Natural killer cell (primary cell): ENCODE measurements around the gene LTBP3. TPM values are rescaled to one million over a fixed set of nuclear protein-coding genes. Genes with fewer than 3 reads are reported as not detected.

ENCODE experiments used
- ATAC-seq, 3 donors: fragments of 150-1000 bp in 2 of 3; fragments of 200-7000 bp in 1 of 3; cut with Tn5 transposase; 1 replicate in 1 of 3; 2 replicates in 2 of 3; pipeline ENCODE4 v1.10.0; 2021; ENCODE audit warnings: mild to moderate bottlenecking in 2 of 3, moderate library complexity in 2 of 3
- DNase-seq, 2 donors: peaks; one replicate each; pipeline versions ENCODE4 v3.0.0 to v3.0.0-alpha.2; 2013 to 2021; ENCODE audit warnings: mixed read lengths in 1 of 2
- H3K27ac ChIP-seq: one replicate; pipeline ENCODE4 v1.5.1; 2013; ENCODE audit warnings: mild to moderate bottlenecking, low read length
- H3K27me3 ChIP-seq: one replicate; pipeline ENCODE4 v1.6.1; 2013; ENCODE audit warnings: low read length; ENCODE audit not compliant: control insufficient read depth, insufficient read depth
- H3K36me3 ChIP-seq: one replicate; pipeline ENCODE4 v1.6.1; 2013; ENCODE audit warnings: low read length; ENCODE audit not compliant: control insufficient read depth, insufficient read depth
- H3K4me1 ChIP-seq: one replicate; pipeline ENCODE4 v1.6.1; 2013; ENCODE audit warnings: low read length; ENCODE audit not compliant: control insufficient read depth, insufficient read depth
- H3K4me3 ChIP-seq: one replicate; pipeline ENCODE4 v1.5.1; 2013; ENCODE audit warnings: low read length
- H3K9me3 ChIP-seq: one replicate; pipeline ENCODE4 v1.6.1; 2013; ENCODE audit warnings: low read length; ENCODE audit not compliant: control insufficient read depth, insufficient read depth
- H3K27ac Mint-ChIP-seq, 2 donors: one replicate each; pipeline ENCODE4 v1.8.0; 2022; ENCODE audit warnings: mild to moderate bottlenecking in 2 of 2, mixed read lengths in 2 of 2, moderate library complexity in 1 of 2
- H3K27me3 Mint-ChIP-seq, 2 donors: one replicate each; pipeline ENCODE4 v1.8.0; 2022; ENCODE audit warnings: low read depth in 2 of 2, mixed read lengths in 2 of 2
- H3K36me3 Mint-ChIP-seq: one replicate; pipeline ENCODE4 v1.8.0; 2022; ENCODE audit warnings: mixed read lengths
- H3K4me1 Mint-ChIP-seq, 2 donors: one replicate each; pipeline ENCODE4 v1.8.0; 2022; ENCODE audit warnings: mixed read lengths in 2 of 2
- H3K4me3 Mint-ChIP-seq: one replicate; pipeline ENCODE4 v1.8.0; 2022; ENCODE audit warnings: mild to moderate bottlenecking, moderate library complexity, mixed read lengths
- H3K9me3 Mint-ChIP-seq, 2 donors: one replicate each; pipeline ENCODE4 v1.8.0; 2022; ENCODE audit warnings: mixed read lengths in 2 of 2
- WGBS: methylation state at CpG from one replicate; pipeline ENCODE4 v1.1.7; 2013; ENCODE audit warnings: missing lambda C conversion rate; ENCODE audit not compliant: insufficient coverage; 5-methylcytosine and 5-hydroxymethylcytosine counted together
- intact Hi-C: fragments of 100-400 bp; cut with micrococcal nuclease; formaldehyde crosslinking; loops from one replicate; pipeline ENCODE4 v1.14.2; 2022
- total RNA-seq, 4 donors: library from RNA; stranded (reverse); fragments of 120-200 nt in 1 of 4; gene quantifications; one replicate each; pipeline versions ENCODE4 v1.2.3 to v1.2.4, GENCODE V29; 2013 to 2022
- TF ChIP-seq, protein P1 (sequence below): fragments of 200-600 bp; IDR thresholded peaks from one replicate; pipeline ENCODE4 v1.8.0; 2022; ENCODE audit warnings: antibody characterized with exemption

The LTBP3 gene
- total RNA-seq, 3 donors from 2014 or later (not counting 1 experiment from before 2014, with no cell fraction given), result 121 to 155 (median 140) TPM

DNA sequence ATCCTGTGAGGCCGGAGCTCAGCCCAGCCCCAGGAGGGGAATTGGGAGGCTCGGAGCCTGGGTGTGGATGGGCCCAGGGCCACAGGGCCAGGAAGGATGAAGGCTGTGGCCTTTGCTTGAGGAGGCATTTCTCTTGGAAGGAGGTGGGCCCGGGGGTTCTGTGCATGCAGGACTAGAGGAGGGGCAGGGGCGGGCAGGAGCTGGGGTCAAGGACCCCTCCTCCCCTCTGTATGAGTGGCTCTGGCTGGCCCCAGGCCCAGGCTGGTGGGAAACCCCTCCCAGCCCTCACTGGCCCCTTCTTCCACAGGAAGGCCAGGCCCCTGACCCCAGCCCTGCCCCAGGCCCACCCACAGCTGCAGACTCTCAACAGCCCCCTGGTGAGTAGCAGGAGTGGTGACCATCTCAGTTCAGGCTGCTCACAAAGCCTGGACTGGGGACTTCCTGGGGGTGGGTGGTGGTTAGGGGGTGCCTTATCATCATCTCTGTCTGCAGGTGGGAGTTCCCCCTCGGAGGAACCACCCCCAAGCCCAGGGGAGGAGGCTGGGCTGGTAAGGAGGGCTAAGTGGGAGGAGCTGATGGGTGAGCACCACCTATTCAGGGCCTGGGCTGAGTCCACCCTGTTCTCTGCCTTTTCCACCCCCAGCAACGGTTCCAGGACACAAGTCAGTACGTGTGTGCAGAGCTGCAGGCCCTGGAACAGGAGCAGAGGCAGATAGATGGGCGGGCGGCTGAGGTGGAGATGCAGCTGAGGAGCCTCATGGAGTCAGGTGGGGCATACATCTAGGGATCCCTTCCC is 31.5 kb upstream of the LTBP3 start:
- H3K27me3 ChIP-seq, result no peaks in the 10 kb centered on the region
- peak in 1 of 2 donors; percentile 66 for DNase-seq
- intact Hi-C loops, result loop anchor here (10.0 kb wide), 1 partner anchor 225 kb away; no protein-coding TSS in a partner anchor
- peak; percentile 39 to 50 (median 45) for ATAC-seq
- H3K27ac Mint-ChIP-seq, result peak overlapping the region in 1 of 2 donors; percentile 93
- H3K4me1 ChIP-seq, result peaks cover 34% of the 10 kb centered on the region
- H3K4me3 ChIP-seq, result no peak overlapping the region
- TF ChIP-seq, protein P1, sequence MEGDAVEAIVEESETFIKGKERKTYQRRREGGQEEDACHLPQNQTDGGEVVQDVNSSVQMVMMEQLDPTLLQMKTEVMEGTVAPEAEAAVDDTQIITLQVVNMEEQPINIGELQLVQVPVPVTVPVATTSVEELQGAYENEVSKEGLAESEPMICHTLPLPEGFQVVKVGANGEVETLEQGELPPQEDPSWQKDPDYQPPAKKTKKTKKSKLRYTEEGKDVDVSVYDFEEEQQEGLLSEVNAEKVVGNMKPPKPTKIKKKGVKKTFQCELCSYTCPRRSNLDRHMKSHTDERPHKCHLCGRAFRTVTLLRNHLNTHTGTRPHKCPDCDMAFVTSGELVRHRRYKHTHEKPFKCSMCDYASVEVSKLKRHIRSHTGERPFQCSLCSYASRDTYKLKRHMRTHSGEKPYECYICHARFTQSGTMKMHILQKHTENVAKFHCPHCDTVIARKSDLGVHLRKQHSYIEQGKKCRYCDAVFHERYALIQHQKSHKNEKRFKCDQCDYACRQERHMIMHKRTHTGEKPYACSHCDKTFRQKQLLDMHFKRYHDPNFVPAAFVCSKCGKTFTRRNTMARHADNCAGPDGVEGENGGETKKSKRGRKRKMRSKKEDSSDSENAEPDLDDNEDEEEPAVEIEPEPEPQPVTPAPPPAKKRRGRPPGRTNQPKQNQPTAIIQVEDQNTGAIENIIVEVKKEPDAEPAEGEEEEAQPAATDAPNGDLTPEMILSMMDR, result no peak
- peaks cover 41% of the 10 kb centered on the region for H3K36me3 ChIP-seq
- no peaks in the 10 kb centered on the region for H3K9me3 Mint-ChIP-seq
- H3K4me3 Mint-ChIP-seq, result no peak overlapping the region
- no peaks in the 10 kb centered on the region for H3K27me3 Mint-ChIP-seq
- H3K27ac ChIP-seq, result no peak overlapping the region
- H3K9me3 ChIP-seq, result no peaks in the 10 kb centered on the region
- H3K4me1 Mint-ChIP-seq, result peaks cover 17 to 30% of the 10 kb centered on the region in 2 donors
- H3K36me3 Mint-ChIP-seq, result no peaks in the 10 kb centered on the region
- WGBS, result 74% methylated on average over 9 of the region's 9 CpGs

DNA sequence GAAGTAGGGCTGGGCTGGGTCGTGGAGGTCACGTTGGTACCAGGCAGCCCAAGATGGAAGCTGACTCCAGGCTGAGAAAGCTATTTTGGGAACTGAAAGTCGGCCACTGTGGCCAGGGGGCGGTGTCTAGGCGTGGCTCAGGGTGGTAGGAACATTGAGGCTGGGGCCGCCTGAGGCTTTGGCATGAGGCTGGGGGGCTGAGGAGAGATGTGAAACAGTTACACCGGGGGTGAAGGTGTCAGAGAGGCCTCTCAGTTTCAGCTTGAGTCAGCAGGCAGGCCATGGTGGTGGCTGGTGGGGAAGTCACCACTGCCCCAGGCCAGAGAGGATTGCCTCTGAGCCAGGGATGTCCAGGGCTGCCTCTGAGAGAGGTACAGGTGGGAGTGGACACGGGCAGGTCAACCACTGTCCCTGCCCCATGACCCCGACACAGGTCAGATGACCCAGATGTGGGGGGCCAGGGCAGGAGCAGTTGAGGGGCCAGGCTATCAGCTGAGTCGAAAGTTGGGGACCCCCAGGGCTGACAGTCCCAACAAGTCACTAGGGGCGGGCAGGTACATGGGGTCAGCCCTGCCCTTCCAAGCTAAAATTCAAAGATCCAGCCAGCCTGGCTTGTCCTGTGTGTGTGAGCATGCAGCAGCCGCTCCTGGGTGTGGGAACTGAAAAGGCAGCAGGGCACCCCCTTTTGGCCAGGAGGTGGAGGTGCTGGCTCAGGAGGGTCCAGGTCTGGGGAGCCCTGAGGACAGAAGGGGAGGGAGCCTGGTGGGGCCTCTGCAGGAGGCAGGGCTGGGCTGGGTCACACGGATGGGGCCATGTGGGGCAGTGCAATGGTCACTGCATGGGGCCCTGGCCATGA is 30.3 kb upstream of the LTBP3 start:
- 11% methylated on average over 13 of the region's 13 CpGs for WGBS
- Histone ChIP-seq H3K27ac (peak overlapping the region; percentile 83), H3K27me3 (no peaks in the 10 kb centered on the region), H3K9me3 (no peaks in the 10 kb centered on the region), H3K36me3 (peaks cover 47% of the 10 kb centered on the region), H3K4me1 (peaks cover 40% of the 10 kb centered on the region), H3K4me3 (no peak overlapping the region)
- DNase-seq (peak; percentile 65 to 90), ATAC-seq (peak; percentile 82 to 86 (median 84))
- H3K27ac Mint-ChIP-seq, result peak overlapping the region; percentile 86 to 93
- H3K4me3 Mint-ChIP-seq, result peak overlapping the region; percentile 2
- intact Hi-C loops, result loop anchor here (1.0 to 10.0 kb wide), 4 partner anchors 13 to 224 kb away; partner anchors contain the start of gene ZNRD2
- H3K4me1 Mint-ChIP-seq, result peaks cover 17 to 36% of the 10 kb centered on the region in 2 donors
- TF ChIP-seq, protein P1, result peak; percentile 65
- H3K9me3 Mint-ChIP-seq, result no peaks in the 10 kb centered on the region
- no peaks in the 10 kb centered on the region for H3K36me3 Mint-ChIP-seq
- H3K27me3 Mint-ChIP-seq, result no peaks in the 10 kb centered on the region

DNA sequence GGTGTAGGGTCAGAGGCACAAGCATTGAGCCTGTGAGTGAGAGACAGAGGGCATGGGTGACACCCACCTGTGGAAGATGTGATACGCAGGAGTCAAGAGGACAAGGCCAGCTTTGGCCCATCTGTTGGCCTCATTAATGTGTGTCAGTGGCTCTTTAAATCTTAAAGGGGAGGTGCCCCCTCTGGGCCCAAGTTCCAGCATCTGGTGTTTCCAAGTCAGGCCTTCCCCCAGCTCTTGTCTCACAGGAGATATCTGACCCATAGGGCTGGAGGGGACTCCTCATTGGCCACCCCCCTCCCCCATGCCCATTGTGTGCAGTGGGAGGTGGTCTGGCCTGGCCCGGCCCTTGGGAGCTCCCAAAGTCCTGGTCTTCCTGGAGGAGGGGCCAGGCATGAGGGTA is 28.5 kb upstream of the LTBP3 start:
- Mint-ChIP-seq H3K27me3 (no peaks in the 10 kb centered on the region), H3K9me3 (no peaks in the 10 kb centered on the region), H3K4me1 (peaks cover 29 to 54% of the 10 kb centered on the region in 2 donors), H3K27ac (peak overlapping the region; percentile 52 to 60), H3K4me3 (no peak overlapping the region), H3K36me3 (no peaks in the 10 kb centered on the region)
- peaks cover 40% of the 10 kb centered on the region for H3K4me1 ChIP-seq
- DNase-seq (no peak), ATAC-seq (no peak)
- 100% methylated on average over 2 of the region's 2 CpGs for WGBS
- intact Hi-C loops, result loop anchor here (10.0 kb wide), 1 partner anchor 222 kb away; no protein-coding TSS in a partner anchor
- H3K4me3 ChIP-seq, result no peak overlapping the region
- H3K36me3 ChIP-seq, result peaks cover 41% of the 10 kb centered on the region
- TF ChIP-seq, protein P1, result no peak
- H3K9me3 ChIP-seq, result no peaks in the 10 kb centered on the region
- no peaks in the 10 kb centered on the region for H3K27me3 ChIP-seq
- H3K27ac ChIP-seq, result no peak overlapping the region
